Activated gamma-delta T cell treated with anti-CD3 and anti-CD28 coated beads, Interleukin-2, amount 50 U/mL, for 16 hours (primary cell): ENCODE data around the gene BLM.
"Not testable (repeated sequence)": the region's sequence is repeated elsewhere in the genome, so short reads cannot be mapped to it uniquely, and the experiment has no call there.

Experiments used
- DNase-seq: peaks from one replicate; pipeline ENCODE4 v3.0.0-alpha.2; 2020; ENCODE audit warnings: low read depth

The BLM gene

DNA sequence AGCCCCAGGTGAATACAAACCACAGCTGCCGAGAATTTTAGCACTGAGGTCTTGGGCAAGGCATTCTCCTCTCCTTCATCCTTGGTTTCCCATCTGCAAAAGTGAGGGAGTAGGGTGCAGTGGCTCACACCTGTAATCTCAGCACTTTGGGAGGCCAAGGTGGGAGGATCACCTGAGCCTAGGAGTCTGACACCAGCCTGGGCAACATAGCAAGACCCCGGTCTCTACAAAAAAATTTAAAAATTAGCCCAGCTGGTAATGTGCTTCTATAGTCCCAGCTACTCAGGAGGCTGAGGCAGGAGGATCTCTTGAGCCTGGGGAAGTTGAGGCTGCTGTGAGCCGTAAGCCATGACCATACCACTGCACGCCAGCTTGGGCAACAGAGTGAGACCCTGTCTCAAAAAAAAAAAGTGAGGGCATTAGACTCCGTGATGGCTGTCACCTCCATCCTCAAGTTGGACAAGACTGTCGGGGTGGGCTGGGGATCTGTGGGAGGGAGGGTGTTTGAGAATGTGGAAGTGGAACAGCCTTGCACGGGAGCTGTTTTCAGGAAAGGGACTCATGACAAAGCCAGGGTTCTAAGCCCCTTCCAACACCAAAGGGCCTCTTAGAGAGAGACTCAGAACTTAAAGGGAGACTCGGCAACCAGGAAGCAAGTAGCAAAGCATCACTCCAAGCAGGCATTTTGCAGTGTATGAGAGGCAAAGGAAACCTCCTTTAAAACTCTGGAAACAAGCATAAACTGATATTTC, 105.2 kb downstream of the BLM start:
- no peak for DNase-seq

DNA sequence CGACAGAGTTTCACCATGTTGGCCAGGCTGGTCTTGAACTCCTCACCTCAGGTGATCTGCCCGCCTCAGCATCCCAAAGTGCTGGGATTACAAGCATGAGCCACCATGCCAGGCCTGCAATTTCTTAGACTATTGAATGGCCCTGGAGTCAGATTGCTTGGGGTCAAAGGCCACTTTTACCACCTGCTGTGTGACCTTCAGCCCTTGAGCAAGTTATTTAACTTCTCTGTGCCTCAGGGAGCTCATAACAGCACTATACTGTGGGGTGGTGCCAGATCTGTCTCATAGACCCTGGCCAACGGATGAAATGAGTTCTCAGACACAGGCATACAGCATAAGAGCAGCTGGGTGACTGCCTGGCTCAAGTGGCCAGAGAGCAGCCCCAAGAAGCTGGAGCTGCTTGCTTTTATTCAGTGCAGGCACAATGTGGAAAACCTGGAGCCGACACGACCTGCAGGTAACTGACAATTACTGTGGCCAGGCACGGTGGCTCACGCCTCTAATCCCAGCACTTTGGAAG, 106.4 kb downstream of the BLM start:
- DNase-seq: no peak

DNA sequence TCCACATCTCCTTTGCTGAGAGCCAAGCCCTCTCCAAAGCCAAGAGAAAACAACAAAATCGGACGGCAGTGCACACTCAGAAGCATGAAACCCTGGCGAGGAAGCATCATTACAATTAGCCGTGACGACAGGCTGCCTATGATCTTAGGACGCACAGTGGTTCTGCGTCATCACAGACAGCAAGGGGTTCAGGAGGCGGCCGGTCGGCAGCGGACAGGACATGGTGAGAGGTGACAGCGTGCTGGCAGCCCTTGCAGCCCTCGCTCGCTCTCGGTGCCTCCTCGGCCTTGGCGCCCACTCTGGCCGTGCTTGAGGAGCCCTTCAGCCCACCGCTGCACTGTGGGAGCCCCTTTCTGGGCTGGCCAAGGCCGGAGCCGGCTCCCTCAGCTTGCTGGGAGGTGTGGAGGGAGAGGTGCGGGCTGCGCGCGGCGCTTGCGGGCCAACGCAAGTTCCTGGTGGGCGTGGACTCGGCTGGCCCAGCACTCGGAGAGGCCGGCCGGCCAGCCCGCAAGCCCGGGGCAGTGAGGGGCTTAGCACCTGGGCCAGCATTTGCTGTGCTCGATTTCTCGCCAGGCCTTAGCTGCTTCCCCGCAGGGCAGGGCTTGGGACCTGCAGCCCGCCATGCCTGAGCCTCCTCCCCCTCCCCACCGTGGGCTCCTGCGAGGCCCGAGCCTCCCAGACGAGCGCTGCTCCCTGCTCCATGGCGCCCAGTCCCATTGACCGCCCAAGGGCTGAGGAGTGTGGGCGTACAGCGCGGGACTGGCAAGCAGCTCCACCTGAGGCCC, 108.2 kb downstream of the BLM start:
- DNase-seq: not testable (repeated sequence)

DNA sequence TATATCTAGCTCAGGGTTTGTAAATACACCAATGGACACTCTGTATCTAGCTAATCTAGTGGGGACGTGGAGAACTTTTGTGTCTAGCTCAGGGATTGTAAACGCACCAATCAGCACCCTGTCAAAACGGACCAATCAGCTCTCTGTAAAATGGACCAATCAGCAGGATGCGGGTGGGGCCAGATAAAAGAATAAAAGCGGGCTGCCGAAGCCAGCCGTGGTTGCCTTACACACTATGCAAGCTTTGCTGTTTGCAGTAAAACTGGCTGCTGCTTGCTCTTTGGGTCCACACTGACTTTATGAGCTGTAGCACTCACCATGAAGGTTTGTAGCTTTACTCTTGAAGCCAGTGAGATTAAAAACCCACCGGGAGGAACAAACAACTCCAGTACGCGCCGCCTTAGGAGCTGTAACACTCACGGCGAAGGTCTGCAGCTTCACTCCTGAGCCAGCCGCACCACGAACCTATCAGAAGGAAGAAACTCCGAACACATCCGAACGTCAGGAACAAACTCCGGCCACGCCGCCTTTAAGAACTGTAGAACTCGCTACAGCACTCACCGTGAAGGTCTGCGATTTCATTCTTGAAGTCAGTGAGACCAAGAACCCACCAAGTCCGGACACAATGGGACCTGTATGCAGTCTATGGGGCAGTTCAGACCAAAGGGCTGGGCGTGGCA, 109.2 kb downstream of the BLM start:
- DNase-seq: not testable (repeated sequence)

- DNase-seq: no peak
These were observed 109.8 kb downstream of the BLM start for GRCh38 chr15:90826886-90827435.

GRCh38 chr15:90828111-90828510, 111.0 kb downstream of the BLM start:
- no peak for DNase-seq

DNA sequence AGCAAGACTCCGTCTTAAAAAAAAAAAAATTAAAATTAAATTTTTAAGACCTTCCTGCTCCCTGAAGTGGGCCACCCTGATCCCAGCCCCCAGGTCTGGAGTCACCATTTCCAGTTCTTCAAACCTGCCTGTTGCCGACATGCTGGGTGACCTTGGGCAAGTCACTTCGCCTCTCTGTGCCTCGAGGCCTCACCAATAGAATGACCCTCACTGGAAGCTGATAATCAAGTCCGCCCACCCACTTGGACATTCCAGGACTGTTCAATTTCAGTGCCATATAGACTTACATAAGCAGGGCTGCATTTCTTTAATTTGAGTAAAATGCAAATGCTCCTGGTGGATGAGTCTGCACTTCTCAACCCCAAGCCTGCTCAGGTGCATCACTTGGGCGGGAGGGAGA, 112.0 kb downstream of the BLM start:
- no peak for DNase-seq

DNA sequence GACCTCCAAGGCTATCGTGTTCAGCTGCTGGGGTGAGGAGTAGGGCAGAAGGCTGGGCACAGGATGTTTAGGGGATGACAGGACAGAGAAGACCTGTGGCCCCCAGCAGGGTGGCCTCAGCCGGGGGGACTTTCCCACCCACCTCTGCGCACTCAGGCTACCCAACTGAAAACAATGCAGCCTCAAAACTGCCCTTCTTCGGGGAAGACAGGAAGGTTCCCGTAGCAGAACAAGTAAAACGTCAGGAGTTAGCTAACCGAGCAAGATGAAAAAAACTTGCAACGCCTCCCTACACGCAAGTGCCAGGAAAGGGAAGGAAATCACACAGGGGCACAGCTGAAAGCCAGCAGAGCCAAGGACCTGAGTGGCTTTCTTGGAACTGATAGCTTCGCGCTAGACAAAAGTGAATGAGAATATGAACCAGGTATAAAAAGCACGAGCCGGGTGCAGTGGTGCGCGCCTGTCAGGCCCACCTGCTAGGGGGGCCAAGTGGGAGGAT, 112.8 kb downstream of the BLM start:
- no peak for DNase-seq

DNA sequence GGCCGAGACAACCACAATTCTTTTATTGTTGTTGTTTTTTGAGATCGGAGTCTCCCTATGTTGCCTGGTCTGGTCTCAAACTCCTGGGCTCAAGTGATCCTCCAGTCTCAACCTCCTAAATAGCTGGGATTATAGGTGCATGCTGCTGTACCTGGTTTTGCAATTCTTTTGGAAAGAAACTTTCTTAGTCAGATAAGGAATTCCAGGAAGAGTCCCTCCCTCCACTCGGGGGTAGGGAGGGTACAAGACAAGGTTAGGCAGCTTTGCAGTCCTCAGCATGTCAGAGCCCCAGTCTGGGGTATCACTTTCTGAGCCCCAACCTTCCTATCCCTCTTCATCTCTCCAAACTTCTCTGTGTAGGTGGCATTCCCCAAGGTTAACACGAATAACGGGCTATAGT, 117.5 kb downstream of the BLM start:
- DNase-seq: no peak

DNA sequence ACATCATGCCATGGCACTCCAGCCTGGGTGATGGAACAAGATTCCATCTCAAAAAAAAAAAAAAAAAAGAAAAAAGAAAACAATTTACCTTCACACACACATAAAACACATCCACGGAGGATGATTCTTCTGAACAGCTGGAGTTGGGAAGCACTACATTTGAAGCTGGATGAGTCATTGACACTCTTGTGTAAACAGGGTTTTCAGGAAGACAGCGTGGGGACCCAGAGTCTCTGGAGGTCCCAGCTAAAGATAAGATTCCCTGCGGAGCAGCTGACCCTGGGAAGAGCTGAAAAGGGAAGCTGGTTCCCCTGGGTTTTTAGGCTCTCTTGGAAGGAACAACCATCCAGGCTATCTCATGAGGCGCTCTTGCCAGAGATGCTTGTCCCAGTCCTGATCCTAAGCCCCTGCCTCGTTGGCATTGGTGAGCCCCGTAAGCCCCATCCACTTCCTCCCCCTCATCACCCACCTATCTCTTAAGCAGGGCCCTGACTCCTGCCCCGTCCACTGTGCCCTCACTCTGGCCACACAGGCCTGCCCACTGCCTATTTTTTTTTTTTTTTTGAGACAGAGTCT, 119.2 kb downstream of the BLM start:
- DNase-seq: no peak

- no peak for DNase-seq
These were observed 119.9 kb downstream of the BLM start for GRCh38 chr15:90837094-90837493.

- peak; percentile 84 for DNase-seq
These were observed 121.0 kb downstream of the BLM start for GRCh38 chr15:90838139-90838538.

DNA sequence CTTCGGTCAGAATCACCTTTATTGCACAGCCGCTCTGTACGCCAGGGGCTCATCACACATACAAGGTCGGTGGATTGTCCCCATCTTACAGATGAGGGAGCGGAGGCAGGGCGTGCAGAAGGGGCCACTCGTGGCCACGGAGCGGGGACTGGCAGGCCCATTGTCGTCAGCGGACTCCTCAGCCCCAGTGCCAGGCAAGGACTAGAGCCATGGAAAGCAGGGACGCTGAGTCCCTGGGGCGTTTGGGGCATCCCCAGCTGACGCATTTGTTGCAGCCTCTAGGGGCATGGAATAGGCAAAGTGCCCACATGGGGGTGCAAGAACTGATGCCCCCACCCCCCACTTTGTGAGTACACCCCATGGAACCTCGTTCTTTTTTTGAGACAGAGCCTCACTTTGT, 121.4 kb downstream of the BLM start:
- no peak for DNase-seq

DNA sequence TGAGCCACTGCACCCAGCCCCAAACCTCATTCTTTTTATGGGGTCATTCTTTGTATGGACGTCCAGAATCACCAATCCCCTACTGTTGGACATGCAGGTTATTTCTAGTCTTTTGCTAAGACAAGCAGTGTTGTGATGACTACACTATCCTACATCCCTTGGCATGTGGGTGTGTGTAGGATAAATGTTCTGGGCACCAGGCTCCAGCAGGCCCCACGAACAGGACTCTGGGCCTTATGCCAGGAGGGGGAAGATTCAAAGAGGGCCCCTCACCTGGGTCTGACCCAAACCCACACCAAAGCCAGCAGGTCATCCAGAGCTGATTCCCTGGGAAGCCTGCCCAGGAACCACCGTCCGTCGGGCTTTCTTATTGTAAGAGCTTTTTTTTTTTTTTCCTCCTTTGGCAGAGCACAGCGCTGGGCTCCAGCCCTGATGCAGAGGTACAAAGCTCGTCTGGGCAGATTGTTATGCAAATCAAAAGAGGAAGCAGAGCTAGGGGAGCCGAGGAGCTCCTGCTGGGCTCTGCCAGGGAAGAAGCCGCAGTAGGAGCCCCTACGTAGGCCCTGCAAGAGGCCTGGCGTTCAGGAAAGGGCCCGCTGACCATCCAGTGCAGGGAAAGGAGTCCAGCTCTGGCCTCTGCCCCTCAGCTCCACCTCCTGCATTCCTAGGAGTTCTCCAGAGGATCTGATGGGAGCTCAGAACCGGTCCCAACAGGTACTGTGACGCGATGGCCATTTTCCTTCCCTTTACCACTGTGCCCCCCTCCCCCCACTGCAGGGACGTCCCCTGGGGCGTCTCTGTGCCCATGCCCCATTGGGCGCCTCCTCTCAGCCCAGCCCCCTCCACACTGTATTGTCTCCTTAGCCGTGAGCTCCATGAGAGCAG, 122.3 kb downstream of the BLM start:
- no peak for DNase-seq

- DNase-seq: no peak
These were observed 123.2 kb downstream of the BLM start for GRCh38 chr15:90840157-90840855.

GRCh38 chr15:90840954-90841353, 123.8 kb downstream of the BLM start:
- DNase-seq: no peak

DNA sequence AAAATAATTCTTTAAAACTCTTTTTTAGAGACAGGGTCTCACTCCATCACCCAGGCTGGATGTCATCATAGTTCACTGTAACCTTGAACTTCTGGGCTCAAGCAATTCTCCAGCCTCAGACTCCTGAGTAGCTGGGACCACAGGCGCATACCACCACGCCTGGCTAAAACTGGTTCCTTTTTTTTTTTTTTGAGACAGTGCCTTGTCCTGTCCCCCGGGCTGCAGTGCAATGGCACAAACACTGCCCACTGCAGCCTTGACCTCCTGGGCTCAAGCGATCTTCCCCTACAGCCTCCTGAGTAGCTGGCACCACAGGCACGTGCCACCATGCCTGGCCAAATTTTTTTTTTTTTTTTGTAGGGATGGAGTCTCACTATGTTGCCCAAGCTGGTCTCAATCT, 127.5 kb downstream of the BLM start:
- no peak for DNase-seq

DNA sequence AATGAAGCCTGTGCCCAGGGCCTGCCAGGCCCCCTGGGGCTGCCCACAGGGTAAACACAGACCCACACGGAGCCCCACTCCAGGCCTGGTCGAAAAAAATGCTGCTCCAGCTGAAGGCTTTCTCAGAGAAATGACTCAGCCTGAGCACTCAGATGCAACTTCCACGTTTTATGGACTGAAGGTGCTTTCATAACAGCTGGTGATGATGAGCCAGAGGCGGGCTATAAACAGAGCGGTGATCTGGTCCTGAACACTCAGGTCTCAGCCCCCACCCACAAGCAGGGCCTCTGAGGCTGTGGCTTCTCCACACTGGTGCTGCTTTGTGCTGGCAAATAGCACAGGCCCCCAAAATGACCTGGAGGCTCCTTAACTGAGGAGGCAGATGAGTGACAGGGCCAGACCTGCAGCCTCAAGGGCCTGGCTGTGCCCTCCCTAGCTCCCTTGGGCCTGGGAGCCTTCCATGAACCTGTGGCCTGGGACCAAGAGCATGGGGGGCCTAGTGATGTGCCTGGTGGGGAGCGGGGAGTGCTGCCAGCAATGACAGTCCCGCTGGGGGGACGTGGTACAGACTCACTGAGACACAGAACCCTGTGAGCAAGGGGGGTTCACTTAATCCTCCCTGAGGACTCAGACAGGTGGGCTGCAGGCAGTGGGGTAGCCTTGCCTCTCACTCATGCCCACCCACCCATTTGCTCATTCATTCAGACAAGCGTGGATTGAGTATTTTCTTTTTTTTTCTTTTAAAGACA, 128.2 kb downstream of the BLM start:
- no peak for DNase-seq

DNA sequence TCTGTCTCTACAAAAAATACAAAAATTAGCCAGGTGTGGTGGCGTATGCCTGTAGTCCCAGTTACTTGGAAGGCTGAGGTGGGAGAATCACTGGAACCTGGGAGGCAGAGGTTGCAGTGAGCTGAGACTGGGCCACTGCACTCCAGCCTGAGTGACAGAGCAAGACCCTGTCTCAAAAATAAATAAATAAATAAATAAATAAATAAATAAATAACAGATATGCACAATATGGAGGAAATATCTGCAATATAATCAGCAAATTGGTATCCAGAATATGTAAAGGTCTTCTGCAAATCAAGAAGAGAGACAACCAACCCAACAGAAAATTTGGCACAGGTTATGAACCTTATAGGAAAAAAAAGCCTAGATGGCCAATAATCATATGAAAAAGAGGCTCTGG, 132.3 kb downstream of the BLM start:
- not testable (repeated sequence) for DNase-seq

DNA sequence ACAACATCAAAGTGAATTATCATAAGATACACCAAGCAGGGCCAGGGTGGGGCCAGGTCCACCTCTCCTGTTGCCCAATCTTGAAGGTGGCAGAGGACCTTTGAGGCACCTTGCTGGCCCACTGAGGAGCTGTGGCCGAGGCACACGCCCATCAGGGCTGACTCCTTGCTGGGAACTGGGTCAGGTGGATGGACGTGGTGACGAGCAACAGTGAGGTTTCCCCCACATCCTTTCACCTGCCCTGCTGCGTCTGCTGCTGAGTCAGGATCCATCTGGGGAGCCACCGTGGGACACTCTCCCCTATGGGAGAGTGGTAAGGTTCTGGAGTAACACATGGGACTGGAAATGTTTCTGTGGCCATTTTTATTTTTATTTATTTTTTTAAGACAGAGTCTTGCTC, 134.0 kb downstream of the BLM start:
- no peak for DNase-seq
